Neural cell (in vitro differentiated cells): Measurements from ENCODE around the gene TMEM54. TPM values are rescaled to one million over a fixed set of nuclear protein-coding genes. Genes with fewer than 3 reads are reported as not detected.

ENCODE experiments used
- H2AFZ ChIP-seq: fragments of 200-600, 300-800 bp; sonication (generic), shearing (Covaris generic); 2 replicates; pipeline ENCODE4 v1.6.0; 2014; ENCODE audit warnings: low read depth, mild to moderate bottlenecking, antibody characterized with exemption, low read length, moderate library complexity
- H3F3A ChIP-seq: fragments of 200-600 bp; shearing (Covaris generic); 2 replicates; pipeline ENCODE4 v1.6.1; 2016; ENCODE audit warnings: mild to moderate bottlenecking, moderate library complexity, mixed read lengths, antibody characterized with exemption, low read length; ENCODE audit not compliant: insufficient read depth, poor library complexity, severe bottlenecking
- H3K27ac ChIP-seq: fragments of 200-600, 300-800 bp; sonication (generic), shearing (Covaris generic); 2 replicates; pipeline ENCODE4 v1.5.1; 2014; ENCODE audit warnings: mild to moderate bottlenecking, low read length, moderate library complexity
- H3K27me3 ChIP-seq: fragments of 300-800, 200-600 bp; sonication (generic), shearing (Covaris generic); 2 replicates; pipeline ENCODE4 v1.6.0; 2014; ENCODE audit warnings: mild to moderate bottlenecking, low read depth, low read length, moderate library complexity; ENCODE audit not compliant: insufficient read depth
- H3K36me3 ChIP-seq: fragments of 300-800, 200-600 bp; sonication (generic), shearing (Covaris generic); 2 replicates; pipeline ENCODE4 v1.5.1; 2014; ENCODE audit warnings: mild to moderate bottlenecking, antibody characterized with exemption, low read length, moderate library complexity; ENCODE audit not compliant: insufficient read depth
- H3K4me2 ChIP-seq: fragments of 300-800, 200-600 bp; sonication (generic), shearing (Covaris generic); 2 replicates; pipeline ENCODE4 v1.6.0; 2014; ENCODE audit warnings: mild to moderate bottlenecking, low read length
- H3K4me3 ChIP-seq: fragments of 300-800, 200-600 bp; sonication (generic), shearing (Covaris generic); 2 replicates; pipeline ENCODE4 v1.5.1; 2014; ENCODE audit warnings: mild to moderate bottlenecking, low read length, moderate library complexity
- H3K79me2 ChIP-seq: fragments of 200-600 bp; shearing (Covaris generic); replicated peaks from 2 replicates; pipeline ENCODE4 v1.6.0; 2014; ENCODE audit warnings: mild to moderate bottlenecking, low read length, moderate library complexity; ENCODE audit not compliant: insufficient read depth
- H3K9ac ChIP-seq: fragments of 300-800, 200-600 bp; sonication (generic), shearing (Covaris generic); 2 replicates; pipeline ENCODE4 v1.6.1; 2016; ENCODE audit warnings: mild to moderate bottlenecking, low read length, mixed read lengths
- H3K9me2 ChIP-seq: fragments of 200-600 bp; shearing (Covaris generic); 2 replicates; pipeline ENCODE4 v1.6.1; 2016; ENCODE audit warnings: mild to moderate bottlenecking, low read length, mixed read lengths; ENCODE audit not compliant: insufficient read depth
- H3K9me3 ChIP-seq: fragments of 200-600, 300-800 bp; sonication (generic), shearing (Covaris generic); 2 replicates; pipeline ENCODE4 v1.6.1; 2016; ENCODE audit warnings: mild to moderate bottlenecking, mixed run types, low read length, moderate library complexity, mixed read lengths
- H4K20me1 ChIP-seq: fragments of 200-600 bp; shearing (Covaris generic); 2 replicates; pipeline ENCODE4 v1.6.1; 2016; ENCODE audit warnings: mild to moderate bottlenecking, mixed run types; ENCODE audit not compliant: insufficient read depth
- CTCF ChIP-seq: fragments of 450-650 bp; IDR thresholded peaks from 2 replicates; pipeline ENCODE4 v1.5.1; 2014; ENCODE audit warnings: antibody characterized with exemption, mild to moderate bottlenecking, moderate library complexity; ENCODE audit not compliant: poor library complexity, severe bottlenecking
- EP300 ChIP-seq: fragments of 450-650 bp; conservative IDR thresholded peaks from 2 replicates; pipeline ENCODE4 v1.6.1; 2014; ENCODE audit warnings: antibody characterized with exemption, mild to moderate bottlenecking, moderate library complexity; ENCODE audit not compliant: poor library complexity, severe bottlenecking
- EZH2 ChIP-seq: fragments of 200-600, 300-800 bp; shearing (Covaris generic), sonication (generic); IDR thresholded peaks from 2 replicates; pipeline ENCODE4 v1.6.1; 2014; ENCODE audit warnings: antibody characterized with exemption, low read length, borderline replicate concordance, mild to moderate bottlenecking; ENCODE audit not compliant: insufficient read depth, poor library complexity, severe bottlenecking
- MXI1 ChIP-seq: fragments of 450-650 bp; conservative IDR thresholded peaks from 2 replicates; pipeline ENCODE4 v1.6.1; 2014; ENCODE audit warnings: antibody characterized with exemption, mild to moderate bottlenecking; ENCODE audit not compliant: poor library complexity, severe bottlenecking
- POLR2AphosphoS5 ChIP-seq: IDR thresholded peaks from 2 replicates; pipeline ENCODE4 v1.6.1; 2012
- RAD21 ChIP-seq: fragments of 450-650 bp; conservative IDR thresholded peaks from 2 replicates; pipeline ENCODE4 v1.6.1; 2014; ENCODE audit warnings: antibody characterized with exemption, mild to moderate bottlenecking, moderate library complexity
- REST ChIP-seq: IDR thresholded peaks from 2 replicates; pipeline ENCODE4 v1.6.1; 2012; ENCODE audit warnings: borderline replicate concordance
- SMC3 ChIP-seq: fragments of 450-650 bp; conservative IDR thresholded peaks from 2 replicates; pipeline ENCODE4 v1.6.1; 2014; ENCODE audit warnings: antibody characterized with exemption, mild to moderate bottlenecking, moderate library complexity; ENCODE audit not compliant: poor library complexity
- TAF1 ChIP-seq: IDR thresholded peaks from 2 replicates; pipeline ENCODE4 v1.6.1; 2012; ENCODE audit warnings: low read depth
- polyA plus RNA-seq: library from polyadenylated mRNA; depleted of rRNA; stranded (reverse); fragments of >200 nt; gene quantifications from 2 replicates; pipeline ENCODE4 v1.2.3, GENCODE V29; 2014

The TMEM54 gene
- polyA plus RNA-seq, 1 donor from 2014 or later = not detected

DNA sequence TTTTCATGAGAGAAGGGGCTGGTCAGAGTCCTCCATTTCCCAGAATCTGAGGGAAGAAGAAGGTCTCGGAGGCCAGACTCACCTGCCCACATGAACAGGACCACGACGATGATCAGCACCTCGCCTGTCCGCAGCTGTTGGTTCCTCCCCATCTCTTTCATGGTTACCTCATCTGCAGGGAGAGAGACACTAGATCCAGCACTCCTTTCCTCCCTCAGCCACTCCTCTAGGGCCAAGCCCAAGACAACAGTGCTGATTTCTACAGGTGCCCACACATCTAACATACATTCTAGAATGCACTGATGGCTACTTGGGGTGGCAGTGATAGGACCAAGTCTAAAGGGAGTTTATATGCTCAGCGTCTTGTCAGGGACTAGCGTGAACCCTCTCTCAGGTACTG lies 33.5 kb downstream of the TMEM54 start:
- TF ChIP-seq REST (no peak), TAF1 (no peak)
- H3K79me2 ChIP-seq = no peaks in the 10 kb centered on the region
- no peaks in the 10 kb centered on the region for H4K20me1 ChIP-seq
- H3K27me3 ChIP-seq = peaks cover 8% of the 10 kb centered on the region
- H3K4me2 ChIP-seq = no peak overlapping the region
- H3K9ac ChIP-seq = no peak overlapping the region
- no peak overlapping the region for H3K4me3 ChIP-seq
- no peaks in the 10 kb centered on the region for H3K36me3 ChIP-seq
- H3K27ac ChIP-seq = no peak overlapping the region
- H2AFZ ChIP-seq = no peak overlapping the region
- H3K9me3 ChIP-seq = no peaks in the 10 kb centered on the region
- H3F3A ChIP-seq = peaks cover 4% of the 10 kb centered on the region
- H3K9me2 ChIP-seq = no peaks in the 10 kb centered on the region

- H2AFZ ChIP-seq = no peak overlapping the region
- no peak for TF ChIP-seq CTCF
- TF ChIP-seq POLR2AphosphoS5 = no peak
- TF ChIP-seq MXI1 = no peak
- TF ChIP-seq TAF1 = no peak
- TF ChIP-seq REST = no peak
- TF ChIP-seq SMC3 = no peak
- TF ChIP-seq RAD21 = no peak
- no peak for TF ChIP-seq EP300
- TF ChIP-seq EZH2 = no peak
These were observed 34.0 kb downstream of the TMEM54 start for GRCh38 chr1:32867151-32867550.

More at GRCh38 chr1:32867151-32867550, 34.0 kb downstream of the TMEM54 start:
- H3K27ac ChIP-seq = no peak overlapping the region
- no peaks in the 10 kb centered on the region for H3K9me3 ChIP-seq
- no peak overlapping the region for H3K4me3 ChIP-seq
- peaks cover 8% of the 10 kb centered on the region for H3K27me3 ChIP-seq
- no peaks in the 10 kb centered on the region for H4K20me1 ChIP-seq
- no peak overlapping the region for H3K9ac ChIP-seq
- peaks cover 4% of the 10 kb centered on the region for H3F3A ChIP-seq
- H3K79me2 ChIP-seq = no peaks in the 10 kb centered on the region
- no peak overlapping the region for H3K4me2 ChIP-seq
- no peaks in the 10 kb centered on the region for H3K9me2 ChIP-seq
- H3K36me3 ChIP-seq = no peaks in the 10 kb centered on the region
